HG02763 (cell line): ENCODE measurements around the gene EEF1B2.
"Not testable (repeated sequence)": the region's sequence is repeated elsewhere in the genome, so short reads cannot be mapped to it uniquely, and the experiment has no call there.

ENCODE experiments used
- ATAC-seq: cut with Tn5 transposase; IDR thresholded peaks from one replicate; pipeline ENCODE4 v1.9.1; 2021; ENCODE audit warnings: mild to moderate bottlenecking, moderate library complexity; ENCODE audit not compliant: unreplicated experiment

The EEF1B2 gene

GRCh38 chr2:206159346-206160124 lies at the start of gene EEF1B2, which contains the start of gene NDUFS1:
TSS of gene EEF1B2 (plus strand) at chr2:206159895. CDS start at chr2:206159980, 85 bp downstream.
TSS of gene NDUFS1 (minus strand) at chr2:206159444. CDS start at chr2:206153678, 5,766 bp downstream.
- ATAC-seq, result peak; percentile 89

- no peak for ATAC-seq
Measured at GRCh38 chr2:206112108-206112507, 47.6 kb upstream of the EEF1B2 start.

GRCh38 chr2:206112846-206113547 lies 46.7 kb upstream of the EEF1B2 start:
- ATAC-seq, result no peak

GRCh38 chr2:206115026-206115578 lies 44.6 kb upstream of the EEF1B2 start:
- no peak for ATAC-seq

- no peak for ATAC-seq
Measured at GRCh38 chr2:206116278-206116677, 43.4 kb upstream of the EEF1B2 start.

- not testable (repeated sequence) for ATAC-seq
Measured at GRCh38 chr2:206122569-206122968, 37.1 kb upstream of the EEF1B2 start.

GRCh38 chr2:206125901-206126300 lies 33.8 kb upstream of the EEF1B2 start:
- ATAC-seq, result no peak

GRCh38 chr2:206127656-206128055 lies 32.0 kb upstream of the EEF1B2 start:
- ATAC-seq, result no peak

GRCh38 chr2:206143451-206143850 lies 16.2 kb upstream of the EEF1B2 start:
- ATAC-seq, result no peak

GRCh38 chr2:206144383-206144782 lies 15.3 kb upstream of the EEF1B2 start:
- no peak for ATAC-seq

- ATAC-seq, result no peak
Measured at GRCh38 chr2:206145665-206146064, 14.0 kb upstream of the EEF1B2 start.

GRCh38 chr2:206149330-206149729 lies 10.4 kb upstream of the EEF1B2 start:
- ATAC-seq, result no peak

GRCh38 chr2:206150168-206150567 lies 9.5 kb upstream of the EEF1B2 start:
- no peak for ATAC-seq

GRCh38 chr2:206150631-206151030 lies 9.1 kb upstream of the EEF1B2 start:
- ATAC-seq, result no peak

GRCh38 chr2:206154197-206154596 lies 5.5 kb upstream of the EEF1B2 start:
- no peak for ATAC-seq

GRCh38 chr2:206157014-206157413 lies 2.7 kb upstream of the EEF1B2 start:
- ATAC-seq, result not testable (repeated sequence)

GRCh38 chr2:206158563-206159345 lies 941 bp upstream of the EEF1B2 start:
- ATAC-seq, result peak; percentile 12

GRCh38 chr2:206160125-206160806 lies 571 bp downstream of the EEF1B2 start:
- ATAC-seq, result peak; percentile 49

- ATAC-seq, result no peak
Measured at GRCh38 chr2:206160807-206161179, 1.1 kb downstream of the EEF1B2 start.

GRCh38 chr2:206162401-206162800 lies 2.7 kb downstream of the EEF1B2 start:
- not testable (repeated sequence) for ATAC-seq
